Jurkat, Clone E6-1 (cell line): ENCODE measurements around the gene SORCS3.

Source experiments
- DNase-seq: peaks from one replicate; pipeline ENCODE4 v3.0.0-alpha.2; 2011; ENCODE audit warnings: low read depth, low spot score
- H3K4me3 ChIP-seq: 2 replicates; pipeline ENCODE4 v1.5.1; 2011; ENCODE audit warnings: mild to moderate bottlenecking, low read length, control low read depth, moderate library complexity

Gene SORCS3

GRCh38 chr10:105258036-105258673 is 617.1 kb downstream of the SORCS3 start:
- no peak overlapping the region for H3K4me3 ChIP-seq
- DNase-seq = no peak

GRCh38 chr10:105258674-105259065 is 617.6 kb downstream of the SORCS3 start:
- no peak overlapping the region for H3K4me3 ChIP-seq
- DNase-seq = no peak

GRCh38 chr10:105259201-105259600 is 618.1 kb downstream of the SORCS3 start:
- DNase-seq = no peak
- no peak overlapping the region for H3K4me3 ChIP-seq

- DNase-seq = no peak
- H3K4me3 ChIP-seq = no peak overlapping the region
These were observed 621.6 kb downstream of the SORCS3 start for GRCh38 chr10:105262666-105263065.

- DNase-seq = no peak
- no peak overlapping the region for H3K4me3 ChIP-seq
These were observed 626.0 kb downstream of the SORCS3 start for GRCh38 chr10:105266966-105267539.

GRCh38 chr10:105268961-105269360 is 627.9 kb downstream of the SORCS3 start:
- no peak for DNase-seq
- H3K4me3 ChIP-seq = no peak overlapping the region

GRCh38 chr10:105269689-105270088 is 628.6 kb downstream of the SORCS3 start:
- no peak for DNase-seq

GRCh38 chr10:105274556-105275070 is 633.5 kb downstream of the SORCS3 start:
- no peak for DNase-seq
- no peak overlapping the region for H3K4me3 ChIP-seq

More at GRCh38 chr10:105269689-105270088, 628.6 kb downstream of the SORCS3 start:
- no peak overlapping the region for H3K4me3 ChIP-seq

GRCh38 chr10:105278439-105278838 is 637.3 kb downstream of the SORCS3 start:
- no peak overlapping the region for H3K4me3 ChIP-seq
- no peak for DNase-seq

GRCh38 chr10:105279101-105279500 is 638.0 kb downstream of the SORCS3 start:
- no peak for DNase-seq
- H3K4me3 ChIP-seq = no peak overlapping the region

- DNase-seq = no peak
- no peak overlapping the region for H3K4me3 ChIP-seq
These were observed 639.8 kb downstream of the SORCS3 start for GRCh38 chr10:105280895-105281294.

- no peak overlapping the region for H3K4me3 ChIP-seq
- DNase-seq = no peak
These were observed 643.6 kb downstream of the SORCS3 start for GRCh38 chr10:105284476-105285215.

- H3K4me3 ChIP-seq = no peak overlapping the region
- DNase-seq = no peak
These were observed 646.9 kb downstream of the SORCS3 start for GRCh38 chr10:105288026-105288425.

GRCh38 chr10:105288613-105289012 is 647.5 kb downstream of the SORCS3 start:
- no peak overlapping the region for H3K4me3 ChIP-seq
- DNase-seq = no peak

GRCh38 chr10:105291571-105291970 is 650.5 kb downstream of the SORCS3 start:
- H3K4me3 ChIP-seq = no peak overlapping the region
- DNase-seq = no peak

- no peak for DNase-seq
- no peak overlapping the region for H3K4me3 ChIP-seq
These were observed 651.1 kb downstream of the SORCS3 start for GRCh38 chr10:105292236-105292635.
